Progenitor cell of endocrine pancreas (in vitro differentiated cells): ENCODE data around the gene GAP43. TPM values are rescaled to one million over a fixed set of nuclear protein-coding genes. Genes with fewer than 3 reads are reported as not detected.
A peak's percentile ranks its signal among the peaks of the same experiment; 100 is the strongest.

ENCODE experiments used
- DNase-seq: peaks from one replicate; pipeline ENCODE4 v3.0.0; 2021; ENCODE audit warnings: low spot score; ENCODE audit not compliant: unreplicated experiment
- H3K27ac Mint-ChIP-seq: 2 replicates; pipeline ENCODE4 v1.8.0; 2021; ENCODE audit warnings: mild to moderate bottlenecking, moderate library complexity, mixed read lengths
- H3K27me3 Mint-ChIP-seq: 2 replicates; pipeline ENCODE4 v1.8.0; 2021; ENCODE audit warnings: mixed read lengths
- H3K36me3 Mint-ChIP-seq: 2 replicates; pipeline ENCODE4 v1.8.0; 2022; ENCODE audit warnings: mixed read lengths; ENCODE audit not compliant: insufficient read depth
- H3K4me1 Mint-ChIP-seq: 2 replicates; pipeline ENCODE4 v1.8.0; 2021; ENCODE audit warnings: low read depth, mixed read lengths
- H3K4me3 Mint-ChIP-seq: 2 replicates; pipeline ENCODE4 v1.8.0; 2021; ENCODE audit warnings: low read depth, mild to moderate bottlenecking, moderate library complexity, mixed read lengths
- H3K9me3 Mint-ChIP-seq: 2 replicates; pipeline ENCODE4 v1.8.0; 2021; ENCODE audit warnings: low read depth, mixed read lengths
- total RNA-seq: library from RNA; stranded (reverse); gene quantifications from 2 replicates; pipeline ENCODE4 v1.2.1, GENCODE V29; 2021
- TF ChIP-seq, protein P1 (sequence below): fragments of 200-600 bp; sonication (generic); IDR thresholded peaks from one replicate; pipeline ENCODE4 v1.5.0; 2021; ENCODE audit warnings: antibody characterized with exemption, mild to moderate bottlenecking; ENCODE audit not compliant: unreplicated experiment

Gene GAP43
- total RNA-seq, 1 donor from 2014 or later, result 9.6 TPM

DNA sequence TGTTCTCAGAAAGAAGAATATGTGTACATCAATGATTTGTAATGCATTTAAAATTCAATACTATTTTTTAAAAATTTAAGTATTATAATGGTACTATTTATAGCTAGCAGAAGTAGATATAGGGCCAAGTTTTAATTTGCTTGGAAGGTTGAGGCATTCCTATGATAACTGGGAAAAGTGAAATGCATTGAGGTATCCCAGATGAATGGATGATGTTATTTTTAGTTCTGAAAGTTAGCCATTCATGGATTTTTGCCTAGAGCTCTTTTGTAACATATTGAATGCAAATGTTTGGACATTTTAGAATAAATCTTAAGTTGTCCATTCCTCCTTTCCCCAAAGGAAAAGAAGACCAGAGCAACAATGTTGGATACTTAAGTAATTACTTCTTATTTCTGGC is 47.6 kb downstream of the GAP43 start:
- H3K9me3 Mint-ChIP-seq, result no peaks in the 10 kb centered on the region
- H3K27me3 Mint-ChIP-seq, result no peaks in the 10 kb centered on the region
- no peak for DNase-seq
- H3K27ac Mint-ChIP-seq, result no peak overlapping the region
- no peaks in the 10 kb centered on the region for H3K36me3 Mint-ChIP-seq
- TF ChIP-seq, protein P1, sequence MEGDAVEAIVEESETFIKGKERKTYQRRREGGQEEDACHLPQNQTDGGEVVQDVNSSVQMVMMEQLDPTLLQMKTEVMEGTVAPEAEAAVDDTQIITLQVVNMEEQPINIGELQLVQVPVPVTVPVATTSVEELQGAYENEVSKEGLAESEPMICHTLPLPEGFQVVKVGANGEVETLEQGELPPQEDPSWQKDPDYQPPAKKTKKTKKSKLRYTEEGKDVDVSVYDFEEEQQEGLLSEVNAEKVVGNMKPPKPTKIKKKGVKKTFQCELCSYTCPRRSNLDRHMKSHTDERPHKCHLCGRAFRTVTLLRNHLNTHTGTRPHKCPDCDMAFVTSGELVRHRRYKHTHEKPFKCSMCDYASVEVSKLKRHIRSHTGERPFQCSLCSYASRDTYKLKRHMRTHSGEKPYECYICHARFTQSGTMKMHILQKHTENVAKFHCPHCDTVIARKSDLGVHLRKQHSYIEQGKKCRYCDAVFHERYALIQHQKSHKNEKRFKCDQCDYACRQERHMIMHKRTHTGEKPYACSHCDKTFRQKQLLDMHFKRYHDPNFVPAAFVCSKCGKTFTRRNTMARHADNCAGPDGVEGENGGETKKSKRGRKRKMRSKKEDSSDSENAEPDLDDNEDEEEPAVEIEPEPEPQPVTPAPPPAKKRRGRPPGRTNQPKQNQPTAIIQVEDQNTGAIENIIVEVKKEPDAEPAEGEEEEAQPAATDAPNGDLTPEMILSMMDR, result no peak
- H3K4me3 Mint-ChIP-seq, result no peak overlapping the region
- H3K4me1 Mint-ChIP-seq, result peaks cover 6% of the 10 kb centered on the region

DNA sequence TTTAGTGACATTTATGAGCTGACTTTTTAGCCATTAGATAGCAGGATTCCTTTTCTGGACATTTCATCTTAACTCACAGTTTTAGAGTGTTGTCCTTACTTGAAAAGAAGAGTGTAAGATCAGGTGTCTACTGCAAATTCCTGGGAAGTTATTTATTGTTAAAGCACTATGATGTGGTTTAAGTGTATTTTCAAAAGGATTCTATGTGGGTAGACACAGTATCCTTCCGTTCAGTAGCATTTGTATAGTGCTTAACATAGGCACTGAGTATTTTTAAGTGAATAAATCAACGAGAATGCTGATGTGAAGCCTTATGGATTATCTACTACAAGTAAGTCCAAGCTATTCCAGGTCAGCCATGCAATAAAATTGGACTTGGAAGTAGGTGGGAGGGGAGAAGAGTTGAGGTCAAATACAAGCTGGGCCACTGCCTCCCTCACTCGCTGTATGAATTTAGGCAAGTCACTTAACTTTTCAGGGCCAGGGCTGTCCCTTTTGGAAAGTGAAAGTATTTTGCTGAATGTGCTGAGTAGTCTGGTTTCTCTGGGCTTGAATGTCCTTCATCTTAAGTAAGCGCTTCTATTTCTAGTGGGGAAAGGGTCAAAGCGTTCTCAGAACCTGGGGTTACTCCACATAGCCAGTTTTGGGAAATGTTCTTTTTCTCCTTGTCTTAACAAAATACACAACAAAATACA is 48.6 kb downstream of the GAP43 start:
- TF ChIP-seq, protein P1, result no peak
- Mint-ChIP-seq H3K27me3 (no peaks in the 10 kb centered on the region), H3K4me1 (peaks cover 6% of the 10 kb centered on the region), H3K9me3 (no peaks in the 10 kb centered on the region), H3K27ac (no peak overlapping the region), H3K4me3 (no peak overlapping the region), H3K36me3 (no peaks in the 10 kb centered on the region)
- no peak for DNase-seq

DNA sequence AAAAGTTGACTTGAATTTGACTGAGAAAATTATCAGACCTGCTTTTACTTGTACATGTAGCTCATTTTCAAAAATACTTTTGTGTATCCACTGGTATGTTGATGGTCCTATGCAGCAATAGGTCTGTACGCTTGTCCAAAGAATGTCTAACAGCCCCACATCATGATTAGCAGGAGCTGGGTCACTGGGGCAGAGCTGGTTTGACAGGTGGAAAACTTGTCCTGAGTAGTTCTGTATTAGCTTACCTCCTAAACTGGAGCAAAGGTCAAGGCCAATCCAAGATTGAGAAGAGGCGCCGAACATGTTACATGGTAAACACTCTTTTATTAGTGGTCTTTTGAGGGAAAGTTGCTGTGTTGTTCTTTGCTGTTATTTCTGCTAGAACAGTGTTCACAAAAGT is 50.6 kb downstream of the GAP43 start:
- Mint-ChIP-seq H3K27me3 (no peaks in the 10 kb centered on the region), H3K27ac (peak overlapping the region; percentile 40), H3K9me3 (no peaks in the 10 kb centered on the region), H3K4me1 (peaks cover 6% of the 10 kb centered on the region), H3K36me3 (no peaks in the 10 kb centered on the region), H3K4me3 (no peak overlapping the region)
- TF ChIP-seq, protein P1, result no peak
- DNase-seq, result no peak

DNA sequence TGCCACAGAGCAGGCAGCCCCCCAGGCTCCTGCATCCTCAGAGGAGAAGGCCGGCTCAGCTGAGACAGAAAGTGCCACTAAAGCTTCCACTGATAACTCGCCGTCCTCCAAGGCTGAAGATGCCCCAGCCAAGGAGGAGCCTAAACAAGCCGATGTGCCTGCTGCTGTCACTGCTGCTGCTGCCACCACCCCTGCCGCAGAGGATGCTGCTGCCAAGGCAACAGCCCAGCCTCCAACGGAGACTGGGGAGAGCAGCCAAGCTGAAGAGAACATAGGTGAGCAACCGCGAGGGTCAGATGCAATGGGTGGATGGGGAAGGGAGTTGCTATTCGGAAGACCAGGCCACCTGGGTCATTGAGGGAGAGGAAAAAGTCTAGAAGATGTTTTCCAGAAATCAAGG is 53.0 kb downstream of the GAP43 start:
- no peaks in the 10 kb centered on the region for H3K9me3 Mint-ChIP-seq
- H3K27ac Mint-ChIP-seq, result no peak overlapping the region
- H3K4me1 Mint-ChIP-seq, result peaks cover 9% of the 10 kb centered on the region
- TF ChIP-seq, protein P1, result no peak
- H3K27me3 Mint-ChIP-seq, result no peaks in the 10 kb centered on the region
- DNase-seq, result no peak
- no peak overlapping the region for H3K4me3 Mint-ChIP-seq
- no peaks in the 10 kb centered on the region for H3K36me3 Mint-ChIP-seq

DNA sequence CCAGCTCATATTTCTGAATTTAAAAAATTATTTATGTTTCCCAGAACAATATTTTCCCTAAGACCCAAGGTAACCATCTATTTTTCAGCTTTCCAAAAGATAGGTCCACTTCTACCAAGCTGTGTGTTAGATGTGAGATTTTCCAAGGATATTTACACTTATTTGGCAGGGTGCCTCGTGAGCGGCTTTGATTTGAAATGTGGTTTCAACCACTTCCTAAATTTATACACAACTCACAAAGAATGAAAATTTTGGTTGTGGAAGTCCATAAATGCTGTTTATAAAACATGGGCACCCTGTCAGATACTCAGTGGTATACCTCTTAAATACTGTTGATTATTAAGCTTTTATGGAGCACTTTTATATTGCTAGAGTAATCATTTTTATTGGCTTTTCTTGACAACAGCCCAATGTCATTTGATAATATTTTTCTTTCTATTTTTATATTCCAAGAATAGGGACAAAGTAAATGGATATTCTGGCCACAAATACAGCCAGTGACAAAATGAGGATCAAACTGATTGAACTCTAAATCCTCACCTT is 57.6 kb downstream of the GAP43 start:
- peaks cover 3% of the 10 kb centered on the region for H3K4me1 Mint-ChIP-seq
- TF ChIP-seq, protein P1, result no peak
- DNase-seq, result no peak
- no peaks in the 10 kb centered on the region for H3K9me3 Mint-ChIP-seq
- no peak overlapping the region for H3K4me3 Mint-ChIP-seq
- no peak overlapping the region for H3K27ac Mint-ChIP-seq
- H3K27me3 Mint-ChIP-seq, result no peaks in the 10 kb centered on the region
- no peaks in the 10 kb centered on the region for H3K36me3 Mint-ChIP-seq
